HG03159 (cell line): Measurements from ENCODE around the gene OBI1.

ENCODE experiments used
- ATAC-seq: cut with Tn5 transposase; IDR thresholded peaks from one replicate; pipeline ENCODE4 v1.9.1; 2021; ENCODE audit warnings: mild to moderate bottlenecking, moderate library complexity; ENCODE audit not compliant: unreplicated experiment

The OBI1 gene

DNA sequence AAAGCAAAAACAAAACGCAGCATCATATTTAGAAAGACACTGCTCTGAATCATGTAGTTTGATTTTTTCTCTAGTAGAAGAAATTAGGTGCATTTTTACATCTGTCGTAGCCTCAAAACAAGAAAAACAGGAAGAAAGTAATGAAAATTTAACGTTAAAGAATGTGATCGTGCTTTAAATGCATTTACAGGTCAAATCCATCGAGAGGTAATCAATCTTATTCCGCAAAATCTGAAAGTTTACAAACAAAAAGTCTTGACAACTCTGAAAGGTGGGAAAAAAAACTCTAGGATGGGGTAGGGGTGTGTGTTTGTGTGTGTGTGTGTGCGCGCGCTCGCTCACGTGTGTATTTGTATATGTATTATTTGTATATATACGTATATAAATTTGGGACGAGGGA, 65.8 kb downstream of the OBI1 start:
- ATAC-seq = no peak

DNA sequence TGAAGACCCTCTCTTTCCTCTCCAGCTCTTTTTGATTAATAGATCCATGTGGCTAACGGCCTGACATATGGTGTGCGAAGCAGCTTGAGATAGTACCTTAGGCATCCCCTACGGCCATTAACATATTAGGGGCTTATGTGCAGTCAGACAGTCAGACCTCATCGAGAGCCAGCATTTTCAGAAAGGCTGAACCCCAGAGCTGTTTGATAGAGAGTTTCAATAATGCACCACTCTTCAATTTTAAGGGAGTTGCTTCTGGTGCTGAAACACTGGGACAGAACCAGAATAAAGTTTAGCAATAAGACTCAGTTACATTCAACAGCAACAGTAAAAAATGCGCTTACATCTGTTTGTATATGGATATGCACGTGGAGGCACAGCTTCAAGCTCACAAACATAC, 66.4 kb downstream of the OBI1 start:
- ATAC-seq = no peak

DNA sequence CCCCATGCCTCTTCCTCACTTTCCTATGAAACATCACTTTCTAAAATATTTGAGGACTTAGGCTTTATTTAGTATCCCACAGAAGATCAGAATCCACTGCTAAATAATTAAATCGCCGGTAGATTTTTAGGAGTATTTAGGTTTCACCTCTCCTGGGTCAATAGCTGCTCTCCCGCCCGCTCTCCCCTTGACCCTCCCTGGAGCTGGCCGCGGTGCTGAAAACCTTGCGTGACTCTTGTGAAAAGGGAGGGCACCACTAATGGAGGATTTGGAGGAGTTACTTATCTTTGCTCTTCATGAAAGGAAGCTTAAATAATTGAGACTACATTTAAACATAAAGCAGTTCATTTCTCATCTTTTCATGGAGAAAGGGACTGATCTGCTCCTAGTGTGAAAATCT, 69.7 kb downstream of the OBI1 start:
- no peak for ATAC-seq

DNA sequence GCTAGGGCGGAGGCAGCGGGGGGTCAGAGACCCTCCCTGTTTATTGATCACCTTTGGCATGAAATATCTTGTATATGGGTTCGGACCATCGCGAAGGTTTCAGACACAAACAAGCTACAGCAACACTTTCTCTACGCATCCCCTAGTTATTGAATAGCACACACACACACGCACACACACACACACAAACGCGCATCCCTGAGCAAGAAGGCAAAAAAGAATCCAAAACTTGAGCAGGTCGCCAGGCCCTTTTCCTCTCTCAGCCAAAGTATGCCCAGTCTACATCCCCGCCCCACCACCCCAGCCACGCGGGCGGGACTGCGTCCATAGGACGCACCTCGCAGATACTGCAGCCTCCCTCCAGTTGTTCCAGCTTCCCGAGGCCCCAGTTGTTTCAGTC, 71.6 kb downstream of the OBI1 start:
- ATAC-seq = no peak

DNA sequence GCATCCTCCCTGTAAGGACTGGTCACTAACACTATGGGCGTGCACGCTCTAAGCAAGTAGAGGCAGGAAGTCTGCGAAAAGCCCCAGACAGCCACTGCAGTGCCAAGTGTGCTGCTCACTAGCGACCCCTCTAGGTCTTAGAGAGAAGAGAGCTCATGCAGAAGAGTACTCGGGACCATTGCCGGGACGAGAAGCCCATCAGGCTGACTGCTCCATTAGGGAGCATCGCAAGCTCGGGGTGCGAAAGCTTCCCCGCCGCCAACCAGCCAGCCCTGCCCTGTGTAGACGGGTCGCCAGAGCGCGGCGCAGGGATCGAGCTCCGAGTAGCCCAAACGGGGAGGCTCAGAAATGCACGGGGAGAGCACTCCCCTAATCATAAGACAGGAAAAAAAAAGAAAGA, 72.2 kb downstream of the OBI1 start:
- ATAC-seq = no peak

DNA sequence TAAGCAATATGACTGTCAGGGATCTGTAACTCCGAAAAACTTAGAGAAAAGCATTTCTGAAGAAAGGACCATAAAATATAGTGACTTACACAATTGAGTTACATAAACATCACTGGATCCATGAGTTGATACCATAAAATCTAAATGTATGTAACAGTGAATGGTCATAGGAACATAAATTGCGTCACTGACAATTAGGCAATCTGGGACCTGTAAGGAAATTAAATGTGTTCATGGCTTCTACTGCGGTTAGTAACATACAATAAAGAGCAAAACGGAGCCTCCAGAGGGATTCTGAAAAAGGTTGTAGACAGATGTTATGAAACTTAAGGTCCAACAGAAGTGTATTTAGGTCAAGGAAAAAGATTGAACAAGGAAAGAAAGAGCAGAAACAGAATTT, 82.7 kb downstream of the OBI1 start:
- no peak for ATAC-seq

DNA sequence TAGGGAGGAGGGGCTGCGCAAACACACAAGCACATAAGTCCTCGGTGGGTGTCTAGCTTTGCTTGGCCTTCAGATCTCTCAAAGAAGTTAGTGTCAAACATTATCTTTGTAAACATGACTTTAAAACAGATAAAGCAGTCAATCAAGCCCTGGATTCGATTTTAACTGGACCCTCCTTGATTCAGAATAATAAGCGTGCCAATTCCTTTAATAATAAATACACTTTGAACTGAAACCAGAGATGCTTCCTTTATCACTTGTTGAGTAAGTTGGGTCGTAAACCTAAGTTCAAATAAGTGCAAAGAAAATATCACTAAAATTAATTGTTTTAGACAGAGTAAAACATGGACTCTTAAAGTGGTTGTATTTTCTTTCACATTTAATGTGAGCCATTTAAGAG, 86.5 kb downstream of the OBI1 start:
- ATAC-seq = no peak

DNA sequence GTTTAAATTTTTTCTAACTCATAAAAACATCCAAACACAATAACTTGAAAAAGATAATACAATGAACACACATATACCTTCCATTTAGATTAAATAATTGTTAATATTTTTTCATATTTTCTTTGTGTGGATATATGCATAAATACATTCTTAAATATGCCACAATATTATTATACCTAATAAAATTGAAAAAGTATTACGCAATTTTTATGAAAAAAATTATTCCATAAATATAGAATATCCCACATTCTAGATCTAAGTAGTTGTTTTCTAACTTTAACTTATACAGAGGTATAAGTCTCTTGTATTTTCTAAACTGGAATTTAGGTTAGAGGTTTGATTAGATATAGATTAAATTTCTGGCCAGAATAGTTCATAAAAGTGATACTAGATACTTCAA, 89.9 kb downstream of the OBI1 start:
- ATAC-seq = no peak

DNA sequence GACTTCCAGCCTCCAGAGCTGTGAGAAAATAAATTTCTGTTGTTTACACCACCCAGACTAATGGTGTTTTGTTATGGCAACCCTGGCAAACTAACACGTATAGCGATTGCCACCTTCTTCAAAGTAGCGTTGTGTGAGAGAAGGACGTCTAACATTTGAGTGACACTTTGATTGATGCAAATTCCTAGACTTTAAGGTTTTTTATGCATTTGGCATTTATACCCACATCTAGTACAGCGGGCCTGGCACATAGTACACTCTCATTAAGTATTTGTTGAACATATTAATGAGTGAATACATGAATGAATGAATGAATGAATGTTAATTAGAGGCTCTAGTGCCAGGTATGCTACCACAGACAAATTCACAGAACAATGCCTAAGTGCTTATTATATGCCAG, 92.3 kb downstream of the OBI1 start:
- no peak for ATAC-seq
